NCI-H2227 (cell line): Measurements from ENCODE around the gene GDPD5.

Source experiments
- DNase-seq: peaks from one replicate; lab custom pipeline; 2025; ENCODE audit not compliant: unreplicated experiment; lab: John Stamatoyannopoulos, UW

Gene GDPD5

GRCh38 chr11:75558939-75559843 lies 33.5 kb upstream of the GDPD5 start:
- DNase-seq, result peak; percentile 57

GRCh38 chr11:75557666-75558494 lies 32.1 kb upstream of the GDPD5 start:
- DNase-seq, result no peak

GRCh38 chr11:75556275-75556674 lies 30.5 kb upstream of the GDPD5 start:
- no peak for DNase-seq

- DNase-seq, result no peak
These were observed 29.5 kb upstream of the GDPD5 start for GRCh38 chr11:75555079-75555811.

- DNase-seq, result peak; percentile 94
These were observed 28.7 kb upstream of the GDPD5 start for GRCh38 chr11:75554258-75555022.

GRCh38 chr11:75553889-75554257 lies 28.1 kb upstream of the GDPD5 start:
- DNase-seq, result no peak

GRCh38 chr11:75553182-75553581 lies 27.4 kb upstream of the GDPD5 start:
- DNase-seq, result no peak

- no peak for DNase-seq
These were observed 23.7 kb upstream of the GDPD5 start for GRCh38 chr11:75549370-75549958.

- no peak for DNase-seq
These were observed 23.0 kb upstream of the GDPD5 start for GRCh38 chr11:75548595-75549272.

- DNase-seq, result peak; percentile 86
These were observed 21.9 kb upstream of the GDPD5 start for GRCh38 chr11:75547617-75548058.

GRCh38 chr11:75547177-75547576 lies 21.4 kb upstream of the GDPD5 start:
- DNase-seq, result no peak

- DNase-seq, result no peak
These were observed 18.1 kb upstream of the GDPD5 start for GRCh38 chr11:75543806-75544205.

GRCh38 chr11:75542088-75542438 lies 16.3 kb upstream of the GDPD5 start:
- no peak for DNase-seq

GRCh38 chr11:75541193-75542087 lies 15.7 kb upstream of the GDPD5 start:
- no peak for DNase-seq

GRCh38 chr11:75539459-75540334 lies 14.0 kb upstream of the GDPD5 start:
- no peak for DNase-seq

GRCh38 chr11:75538150-75538942 lies 12.6 kb upstream of the GDPD5 start:
- no peak for DNase-seq

GRCh38 chr11:75537740-75538139 lies 12.0 kb upstream of the GDPD5 start:
- no peak for DNase-seq
